Adipocyte (in vitro differentiated cells): ENCODE results near the gene TSSC4.
"Not testable (repeated sequence)": the region's sequence is repeated elsewhere in the genome, so short reads cannot be mapped to it uniquely, and the experiment has no call there.

Experiments used
- DNase-seq: peaks from one replicate; pipeline ENCODE4 v3.0.0-alpha.2; 2015; ENCODE audit warnings: low read depth
- H3K27me3 ChIP-seq: replicated peaks from 2 replicates; pipeline ENCODE4 v1.7.0; 2013; ENCODE audit warnings: mild to moderate bottlenecking, low read length, moderate library complexity; ENCODE audit not compliant: control insufficient read depth, insufficient read depth
- H3K36me3 ChIP-seq: 2 replicates; pipeline ENCODE4 v1.7.0; 2013; ENCODE audit warnings: low read length, mild to moderate bottlenecking, moderate library complexity; ENCODE audit not compliant: control insufficient read depth, insufficient read depth, severe bottlenecking
- H3K4me1 ChIP-seq: 2 replicates; pipeline ENCODE4 v1.7.0; 2013; ENCODE audit warnings: mild to moderate bottlenecking, low read length, moderate library complexity; ENCODE audit not compliant: control insufficient read depth, insufficient read depth
- H3K4me3 ChIP-seq: 2 replicates; pipeline ENCODE4 v1.7.0; 2013; ENCODE audit warnings: mild to moderate bottlenecking, low read length, moderate library complexity
- H3K9ac ChIP-seq: 2 replicates; pipeline ENCODE4 v1.7.0; 2013; ENCODE audit warnings: mild to moderate bottlenecking, low read length, moderate library complexity
- H3K9me3 ChIP-seq: 2 replicates; pipeline ENCODE4 v1.7.0; 2013; ENCODE audit warnings: mild to moderate bottlenecking, low read length, moderate library complexity; ENCODE audit not compliant: control insufficient read depth

TSSC4 gene

GRCh38 chr11:2363130-2363529, 37.4 kb upstream of the TSSC4 start:
- no peak for DNase-seq
- H3K4me3 ChIP-seq, result no peak overlapping the region
- no peak overlapping the region for H3K9ac ChIP-seq
- no peaks in the 10 kb centered on the region for H3K27me3 ChIP-seq
- peaks cover 7% of the 10 kb centered on the region for H3K4me1 ChIP-seq
- H3K9me3 ChIP-seq, result no peaks in the 10 kb centered on the region
- H3K36me3 ChIP-seq, result no peaks in the 10 kb centered on the region

GRCh38 chr11:2363577-2364370, 36.8 kb upstream of the TSSC4 start:
- no peak overlapping the region for H3K9ac ChIP-seq
- H3K9me3 ChIP-seq, result no peaks in the 10 kb centered on the region
- H3K27me3 ChIP-seq, result no peaks in the 10 kb centered on the region
- H3K36me3 ChIP-seq, result no peaks in the 10 kb centered on the region
- DNase-seq, result no peak
- H3K4me3 ChIP-seq, result no peak overlapping the region
- peaks cover 7% of the 10 kb centered on the region for H3K4me1 ChIP-seq

- not testable (repeated sequence) for H3K27me3 ChIP-seq, H3K9ac ChIP-seq, H3K9me3 ChIP-seq, H3K36me3 ChIP-seq, H3K4me1 ChIP-seq, H3K4me3 ChIP-seq, DNase-seq
Measured at GRCh38 chr11:2364386-2364785, 36.2 kb upstream of the TSSC4 start.

- Histone ChIP-seq H3K27me3 (no peaks in the 10 kb centered on the region), H3K36me3 (no peaks in the 10 kb centered on the region), H3K4me1 (peaks cover 7% of the 10 kb centered on the region), H3K9me3 (no peaks in the 10 kb centered on the region), H3K4me3 (no peak overlapping the region), H3K9ac (no peak overlapping the region)
- DNase-seq, result no peak
Measured at GRCh38 chr11:2365571-2366210, 34.9 kb upstream of the TSSC4 start.

GRCh38 chr11:2366276-2366675, 34.3 kb upstream of the TSSC4 start:
- no peak overlapping the region for H3K9ac ChIP-seq
- no peaks in the 10 kb centered on the region for H3K27me3 ChIP-seq
- H3K4me1 ChIP-seq, result peaks cover 7% of the 10 kb centered on the region
- no peaks in the 10 kb centered on the region for H3K36me3 ChIP-seq
- H3K4me3 ChIP-seq, result no peak overlapping the region
- DNase-seq, result no peak
- no peaks in the 10 kb centered on the region for H3K9me3 ChIP-seq

- Histone ChIP-seq H3K4me1 (peaks cover 7% of the 10 kb centered on the region), H3K9ac (no peak overlapping the region), H3K27me3 (no peaks in the 10 kb centered on the region), H3K4me3 (no peak overlapping the region), H3K9me3 (no peaks in the 10 kb centered on the region), H3K36me3 (no peaks in the 10 kb centered on the region)
- no peak for DNase-seq
Measured at GRCh38 chr11:2366733-2367132, 33.8 kb upstream of the TSSC4 start.

GRCh38 chr11:2367266-2368160, 33.0 kb upstream of the TSSC4 start:
- H3K36me3 ChIP-seq, result no peaks in the 10 kb centered on the region
- H3K27me3 ChIP-seq, result no peaks in the 10 kb centered on the region
- no peak for DNase-seq
- no peak overlapping the region for H3K4me3 ChIP-seq
- no peak overlapping the region for H3K9ac ChIP-seq
- H3K9me3 ChIP-seq, result no peaks in the 10 kb centered on the region
- H3K4me1 ChIP-seq, result peaks cover 6% of the 10 kb centered on the region

GRCh38 chr11:2368178-2368850, 32.2 kb upstream of the TSSC4 start:
- no peak overlapping the region for H3K4me3 ChIP-seq
- H3K27me3 ChIP-seq, result no peaks in the 10 kb centered on the region

GRCh38 chr11:2368851-2369180, 31.7 kb upstream of the TSSC4 start:
- H3K4me3 ChIP-seq, result no peak overlapping the region
- H3K36me3 ChIP-seq, result no peaks in the 10 kb centered on the region
- no peaks in the 10 kb centered on the region for H3K4me1 ChIP-seq
- H3K9ac ChIP-seq, result no peak overlapping the region
- H3K9me3 ChIP-seq, result no peaks in the 10 kb centered on the region
- H3K27me3 ChIP-seq, result no peaks in the 10 kb centered on the region
- DNase-seq, result no peak

More at GRCh38 chr11:2368178-2368850, 32.2 kb upstream of the TSSC4 start:
- no peak overlapping the region for H3K9ac ChIP-seq
- no peaks in the 10 kb centered on the region for H3K4me1 ChIP-seq
- H3K36me3 ChIP-seq, result no peaks in the 10 kb centered on the region
- DNase-seq, result no peak
- no peaks in the 10 kb centered on the region for H3K9me3 ChIP-seq

- Histone ChIP-seq H3K9ac (no peak overlapping the region), H3K4me3 (no peak overlapping the region), H3K9me3 (no peaks in the 10 kb centered on the region), H3K36me3 (no peaks in the 10 kb centered on the region), H3K27me3 (no peaks in the 10 kb centered on the region), H3K4me1 (no peaks in the 10 kb centered on the region)
- no peak for DNase-seq
Measured at GRCh38 chr11:2369320-2369719, 31.2 kb upstream of the TSSC4 start.

GRCh38 chr11:2369896-2370295, 30.7 kb upstream of the TSSC4 start:
- H3K9me3 ChIP-seq, result no peaks in the 10 kb centered on the region
- no peaks in the 10 kb centered on the region for H3K36me3 ChIP-seq
- H3K4me3 ChIP-seq, result no peak overlapping the region
- no peak overlapping the region for H3K9ac ChIP-seq
- no peaks in the 10 kb centered on the region for H3K4me1 ChIP-seq
- DNase-seq, result no peak
- H3K27me3 ChIP-seq, result no peaks in the 10 kb centered on the region
